Activated naive CD8-positive, alpha-beta T cell treated with anti-CD3 and anti-CD28 coated beads, Interleukin-2, amount 50 U/mL, for 16 hours (primary cell): ENCODE data around the gene KANTR.
A peak's percentile ranks its signal among the peaks of the same experiment; 100 is the strongest.

ENCODE experiments used
- DNase-seq: peaks from one replicate; pipeline ENCODE4 v3.0.0-alpha.2; 2020; ENCODE audit warnings: low read depth, low spot score

The KANTR gene, protein sequence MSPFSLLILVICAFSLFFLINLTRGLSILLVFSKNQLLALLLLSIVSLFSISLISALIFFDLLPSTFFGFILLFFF

DNA sequence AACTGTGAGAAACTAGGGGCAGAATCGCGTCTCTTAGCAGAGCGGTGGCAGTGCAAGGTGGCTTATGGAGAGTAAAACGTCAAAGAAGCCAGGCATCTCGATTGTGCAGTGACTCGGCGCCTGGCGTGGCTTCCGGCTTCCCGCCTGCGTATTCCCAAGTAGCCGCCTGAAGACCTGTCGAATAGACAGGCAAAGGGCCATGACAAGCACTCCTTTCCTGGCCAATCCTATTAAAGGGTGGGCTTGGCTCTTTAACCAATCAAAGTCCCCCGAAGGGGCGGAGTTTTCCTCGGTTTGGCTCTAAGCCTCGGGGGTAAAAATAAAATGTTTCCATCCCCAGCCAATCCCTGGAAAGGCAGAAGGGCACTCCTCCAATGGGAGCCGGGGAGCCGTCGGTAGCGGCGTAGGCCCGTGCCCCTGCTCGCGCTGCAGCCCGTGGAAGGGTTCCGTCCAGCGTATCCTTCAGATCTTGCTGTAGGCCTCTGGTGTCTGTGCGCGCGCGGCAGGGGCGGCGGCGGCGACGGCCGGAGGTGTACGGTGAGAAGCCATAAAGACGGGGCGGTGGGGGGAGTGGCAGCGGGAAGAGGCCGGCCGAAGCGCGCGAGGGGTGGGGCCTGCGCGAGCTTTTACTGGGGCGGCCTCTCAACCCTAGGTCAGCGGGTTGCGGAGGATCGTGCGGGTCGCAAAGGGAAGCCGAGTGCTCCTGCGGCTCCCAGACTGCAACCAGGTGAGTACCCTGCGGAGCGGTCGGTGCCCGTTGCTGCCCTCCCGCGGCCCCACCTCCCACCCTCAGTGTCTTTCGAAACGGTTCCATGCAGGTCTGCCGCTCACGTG lies at the start of gene KANTR:
Gene KANTR, plus strand, starts transcription at position 395 of the 834 bp plus-strand sequence. CDS start 30,131 bp downstream, outside the sequence.
- DNase-seq, result peak; percentile 54

DNA sequence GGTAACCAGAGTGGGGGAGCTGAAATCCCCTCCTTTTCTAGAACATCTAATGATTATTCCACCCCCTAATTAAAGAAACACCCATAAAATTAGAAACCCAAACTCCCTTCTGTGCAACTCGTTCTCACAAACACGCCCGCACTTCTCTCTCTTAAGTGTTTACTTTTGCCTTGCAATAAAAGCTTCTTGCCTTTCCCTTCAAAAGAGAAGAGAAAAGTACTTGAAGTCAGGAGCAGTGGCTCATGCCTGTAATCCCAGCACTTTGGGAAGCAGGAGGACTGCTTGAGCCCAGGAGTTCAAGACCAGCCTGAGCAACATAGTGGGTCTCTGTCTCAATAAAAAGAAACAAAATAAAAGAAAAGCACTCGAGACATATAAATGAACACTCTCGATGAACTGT lies 48.9 kb upstream of the KANTR start:
- DNase-seq, result no peak

DNA sequence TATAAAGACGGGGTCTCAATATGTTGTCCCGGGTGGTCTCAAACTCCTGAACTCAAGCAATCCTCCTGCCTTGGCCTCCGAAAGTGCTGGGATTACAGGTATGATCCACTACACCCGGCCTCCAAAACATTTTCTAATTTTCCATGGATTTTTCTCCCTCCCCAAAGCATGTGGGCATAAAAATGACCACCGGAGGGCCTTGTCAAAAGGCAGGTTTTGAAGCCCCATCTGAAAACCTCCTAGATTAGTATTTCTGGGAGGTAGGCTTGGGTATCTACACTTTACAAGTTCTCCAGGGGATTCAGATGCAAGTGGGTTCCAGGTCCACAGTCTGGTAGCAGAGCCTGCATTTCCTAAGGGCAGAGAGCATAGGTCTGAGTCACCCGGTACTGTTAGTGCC lies 46.7 kb upstream of the KANTR start:
- no peak for DNase-seq

DNA sequence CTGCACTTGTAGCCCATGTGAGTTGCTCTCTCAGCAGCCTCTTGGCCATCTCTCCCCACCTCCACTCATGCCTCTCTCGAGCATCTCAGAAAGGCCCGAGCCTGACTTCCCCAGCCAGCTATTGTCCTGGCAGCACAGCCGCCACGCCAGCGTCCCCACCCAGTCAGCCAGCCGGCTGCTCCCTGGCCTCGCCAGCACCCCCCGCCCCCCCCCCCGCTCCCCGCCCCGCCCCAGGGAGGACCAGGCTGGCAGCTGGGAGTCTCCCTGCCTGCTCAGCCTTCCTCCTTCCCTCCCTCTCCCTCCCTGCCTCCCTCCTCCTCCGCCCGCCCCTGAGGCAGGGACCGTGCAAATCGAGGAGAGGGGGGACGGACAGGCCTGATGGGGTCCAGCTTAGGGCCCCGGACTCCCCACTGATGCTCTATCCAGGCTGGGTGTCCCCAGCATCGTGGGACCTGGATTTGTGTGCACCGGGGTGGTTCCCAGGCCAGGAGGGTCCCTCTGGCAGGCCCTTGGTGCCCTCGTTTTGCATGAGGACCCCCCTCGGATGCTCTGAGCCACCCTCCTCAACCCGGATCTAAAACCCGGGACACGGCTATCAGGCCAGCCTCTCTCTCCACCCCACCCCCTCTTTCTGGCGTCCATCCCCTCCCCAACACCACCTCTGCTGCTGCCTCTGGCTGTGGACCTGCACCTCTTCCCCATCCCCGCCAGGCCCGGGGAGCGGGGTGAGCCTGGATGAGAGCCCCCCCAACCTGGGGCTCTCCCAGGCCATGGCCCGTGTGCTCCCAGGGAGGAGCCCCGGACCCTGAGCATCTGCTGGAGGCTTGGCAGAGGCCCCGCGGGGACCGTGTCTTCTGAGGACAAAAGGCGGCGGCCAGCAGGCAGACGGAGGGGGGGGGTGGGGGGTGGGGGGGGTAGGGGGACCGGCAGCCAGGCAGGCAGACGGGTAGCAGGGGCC lies 45.5 kb upstream of the KANTR start, which contains the start of gene GPR173:
Gene GPR173, plus strand, starts transcription at position 621 of the 958 bp plus-strand sequence. CDS start 27,833 bp downstream, outside the sequence.
- no peak for DNase-seq

DNA sequence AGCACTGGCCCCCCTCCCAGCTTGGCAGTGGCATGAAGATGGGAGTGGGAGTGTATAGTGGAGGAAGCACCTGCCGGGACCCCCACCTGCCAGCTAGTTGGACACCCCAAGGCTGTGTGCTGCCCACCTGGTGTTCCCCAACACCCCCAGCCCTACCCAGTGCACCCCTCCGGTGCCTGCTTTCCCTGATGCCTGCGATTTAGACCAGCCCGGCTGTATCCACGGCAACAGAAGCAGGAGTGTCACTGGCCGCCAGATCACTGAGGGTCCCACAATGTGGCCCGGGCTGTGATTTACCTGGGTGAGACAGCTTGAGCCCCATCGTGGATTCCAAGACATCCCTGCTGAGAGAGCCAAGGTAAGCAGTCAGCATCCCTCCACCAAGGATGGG lies 44.8 kb upstream of the KANTR start:
- DNase-seq, result no peak

DNA sequence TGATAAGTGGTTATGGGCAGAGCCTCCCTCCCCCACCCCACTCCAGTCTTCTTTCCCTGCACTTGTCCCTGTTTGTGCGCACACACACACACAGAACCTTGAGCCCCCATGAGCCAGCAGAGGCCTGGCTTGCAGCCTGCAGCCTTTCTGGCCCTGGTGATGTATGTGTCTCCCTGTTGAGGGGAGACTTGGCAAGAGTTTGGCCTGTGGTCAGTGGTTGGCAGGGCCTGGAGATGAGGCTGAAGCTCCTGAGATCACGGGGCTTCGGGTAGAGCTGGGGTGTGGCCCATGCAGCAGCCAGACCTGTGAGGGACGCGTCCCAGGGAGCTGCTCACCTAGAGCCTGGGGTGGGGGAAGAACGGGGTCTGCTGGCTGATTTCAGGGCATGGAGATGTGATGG lies 43.1 kb upstream of the KANTR start:
- no peak for DNase-seq

DNA sequence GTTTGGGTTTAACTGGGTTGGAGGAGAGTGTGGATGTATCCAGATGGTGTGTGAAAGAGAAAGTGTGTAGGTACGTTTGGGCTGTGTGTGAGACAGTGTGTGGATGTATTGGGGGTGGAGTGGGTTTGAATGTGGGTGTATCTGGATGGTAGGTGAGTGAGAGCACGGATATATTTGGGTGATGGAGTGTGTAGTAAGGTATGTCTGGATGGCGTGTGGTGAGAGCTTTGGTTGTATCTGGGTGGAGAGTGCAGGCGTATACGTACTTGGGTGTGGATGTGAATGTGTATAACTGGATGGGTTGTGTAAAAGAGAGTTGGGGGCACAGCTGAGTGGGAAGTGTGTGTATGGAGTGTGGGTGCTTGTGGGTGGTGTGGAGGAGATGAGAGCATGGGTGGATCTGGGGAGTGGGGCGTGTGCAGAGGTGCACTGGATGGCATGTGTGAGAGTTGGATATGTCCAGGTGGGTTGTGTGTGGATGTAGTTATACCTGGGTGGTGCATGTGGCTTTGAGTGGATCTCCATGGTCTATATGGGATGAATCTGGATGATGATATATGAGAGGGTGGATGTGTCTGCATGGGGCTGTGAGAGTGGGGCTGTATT lies 38.6 kb upstream of the KANTR start:
- no peak for DNase-seq

DNA sequence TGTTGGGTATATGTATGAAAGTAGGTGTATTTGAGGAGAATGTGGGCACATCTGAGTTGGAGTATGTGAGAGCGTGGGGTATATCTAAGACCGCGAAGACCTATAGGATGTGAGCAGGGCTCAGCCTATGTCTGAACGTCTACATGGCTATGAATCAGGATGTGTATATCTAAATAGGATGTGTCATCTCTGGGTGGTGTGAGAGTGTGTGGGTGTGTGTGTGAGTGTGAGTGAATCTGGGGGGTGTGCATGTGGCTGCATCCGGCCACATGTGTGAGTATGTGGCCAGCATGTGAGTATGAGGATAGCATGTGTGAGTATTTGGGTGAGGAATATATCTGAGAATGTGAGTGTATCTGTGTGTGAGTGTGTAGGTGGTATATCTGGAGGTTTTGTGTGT lies 37.6 kb upstream of the KANTR start:
- DNase-seq, result no peak

DNA sequence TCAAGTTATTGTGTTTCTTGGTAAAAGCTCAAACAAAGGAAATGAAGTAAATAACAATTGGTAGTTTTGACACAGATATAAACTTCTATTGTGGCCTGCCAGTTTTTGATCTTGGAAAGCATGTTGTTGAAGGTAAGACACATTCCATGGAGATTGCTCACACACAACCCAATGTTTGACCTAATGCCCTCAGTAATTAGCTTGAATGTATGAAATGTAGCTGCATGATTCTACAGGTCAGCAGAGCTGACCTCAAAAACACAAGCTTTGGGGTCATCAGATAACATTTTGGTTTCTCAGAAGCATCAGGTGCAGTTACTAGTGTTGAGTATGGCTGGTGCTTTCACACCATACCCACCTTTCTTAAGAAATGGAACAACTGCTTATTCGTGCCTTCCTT lies 28.8 kb upstream of the KANTR start:
- DNase-seq, result no peak

DNA sequence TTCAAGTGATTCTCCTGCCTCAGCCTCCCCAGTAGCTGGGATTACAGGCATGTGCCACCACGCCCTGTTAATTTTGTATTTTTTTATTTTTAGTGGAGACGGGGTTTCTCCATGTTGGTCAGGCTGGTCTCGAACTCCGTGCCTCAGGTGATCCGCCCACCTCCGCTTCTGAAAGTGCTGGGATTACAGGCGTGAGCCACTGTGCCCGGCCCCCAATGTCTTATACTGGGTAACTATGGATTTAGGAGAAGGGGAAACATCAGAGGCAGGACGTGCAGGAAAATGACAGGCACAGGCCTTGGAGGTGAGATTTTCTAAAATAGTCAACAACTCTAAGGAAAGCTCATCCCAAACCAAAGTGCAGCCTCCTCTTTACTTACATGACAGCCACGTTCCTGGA lies 22.9 kb upstream of the KANTR start:
- DNase-seq, result no peak

DNA sequence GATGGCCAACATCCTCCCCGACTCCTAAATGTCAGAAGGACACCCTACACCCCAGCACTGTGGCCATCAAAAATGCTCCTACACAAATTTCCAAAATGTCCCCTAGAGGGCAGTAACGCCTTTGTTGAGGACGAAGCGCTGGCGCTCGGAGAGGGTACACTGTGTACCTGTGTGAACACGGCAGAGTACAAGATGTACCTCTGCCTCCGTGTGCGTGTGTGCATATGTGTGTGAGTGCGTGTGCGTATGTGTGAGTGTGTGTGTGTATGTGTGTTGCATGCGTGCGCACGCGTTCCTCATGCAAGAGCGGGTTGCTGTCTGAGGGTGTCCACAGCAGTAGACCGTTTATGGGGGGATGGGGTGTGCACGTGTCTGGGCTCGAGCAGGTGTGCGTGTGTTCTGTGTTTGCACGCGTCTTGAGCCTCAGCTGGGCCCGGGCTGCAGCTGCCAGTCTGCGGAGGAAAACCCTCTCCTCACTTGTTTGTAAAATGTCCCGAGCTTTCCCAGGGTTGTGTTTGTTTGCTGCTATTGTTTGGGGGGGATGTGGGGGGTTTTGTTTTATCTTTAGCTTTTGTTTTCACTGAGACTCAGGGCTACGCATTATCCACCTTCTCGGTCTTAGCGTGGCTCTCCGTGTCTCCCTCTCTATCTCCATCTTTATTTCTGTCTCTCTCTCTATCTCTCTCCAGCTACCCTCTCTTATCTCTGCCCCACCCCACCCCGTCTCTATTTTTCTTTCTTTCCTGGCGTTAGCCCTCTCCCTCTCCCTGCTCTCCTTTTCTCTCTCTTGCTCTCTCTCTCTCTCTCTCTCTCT lies 22.1 kb upstream of the KANTR start:
- peak; percentile 13 for DNase-seq

DNA sequence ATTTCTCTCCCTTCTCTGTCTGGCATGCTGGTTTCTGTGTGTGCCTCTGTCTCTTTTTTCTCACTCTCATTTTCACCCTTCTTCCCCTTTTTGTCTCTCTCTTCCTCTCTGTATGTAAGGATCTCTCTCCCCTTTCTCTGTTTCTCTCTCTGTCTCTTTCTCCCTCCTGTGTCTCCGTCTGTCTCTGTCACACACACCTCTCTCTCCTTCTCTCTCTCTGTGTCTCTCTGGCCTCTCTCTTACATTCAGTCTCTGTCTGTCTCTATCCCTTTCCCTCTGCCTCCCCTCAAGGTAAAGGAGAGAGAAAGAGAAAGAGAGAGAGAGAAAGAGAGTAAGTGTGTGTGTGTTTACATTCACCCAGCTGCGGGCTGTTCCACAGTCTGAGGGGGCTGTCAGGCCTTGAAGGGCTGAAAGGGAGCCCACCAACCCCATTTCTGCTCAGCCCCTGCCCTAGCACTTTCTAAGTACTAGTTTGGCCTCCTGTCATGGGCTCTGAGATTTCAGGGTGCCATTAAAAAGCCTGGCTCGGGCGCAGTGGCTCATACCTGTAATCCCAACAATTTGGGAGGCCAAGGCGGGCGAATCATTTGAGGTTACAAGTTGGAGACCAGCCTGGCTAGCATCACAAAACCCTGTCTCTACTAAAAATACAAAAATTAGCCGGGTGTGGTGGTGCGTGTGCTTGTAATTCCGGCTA lies 21.4 kb upstream of the KANTR start:
- DNase-seq, result no peak

DNA sequence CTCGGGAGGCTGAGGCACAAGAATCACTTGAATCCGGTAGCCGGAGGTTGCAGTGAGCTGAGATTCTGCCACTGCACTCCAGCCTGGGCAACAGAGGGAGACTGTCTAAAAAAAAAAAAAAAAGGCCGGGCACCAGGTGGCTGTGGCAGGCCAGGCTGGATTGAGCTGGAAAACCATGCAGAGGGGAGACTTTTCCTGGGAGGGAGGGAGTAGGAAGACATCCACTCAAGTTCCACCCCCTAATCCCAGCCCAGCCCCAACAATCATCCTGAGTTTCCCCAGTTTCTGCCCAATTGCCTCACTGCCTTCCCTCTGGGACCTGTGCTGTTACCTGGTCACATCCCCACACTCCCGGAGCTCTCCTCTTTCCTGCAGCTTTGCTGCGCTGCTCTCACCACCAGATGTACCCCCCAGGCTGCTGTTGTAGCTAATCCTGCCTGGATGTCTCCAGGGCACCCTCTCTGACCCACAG lies 20.8 kb upstream of the KANTR start:
- no peak for DNase-seq

DNA sequence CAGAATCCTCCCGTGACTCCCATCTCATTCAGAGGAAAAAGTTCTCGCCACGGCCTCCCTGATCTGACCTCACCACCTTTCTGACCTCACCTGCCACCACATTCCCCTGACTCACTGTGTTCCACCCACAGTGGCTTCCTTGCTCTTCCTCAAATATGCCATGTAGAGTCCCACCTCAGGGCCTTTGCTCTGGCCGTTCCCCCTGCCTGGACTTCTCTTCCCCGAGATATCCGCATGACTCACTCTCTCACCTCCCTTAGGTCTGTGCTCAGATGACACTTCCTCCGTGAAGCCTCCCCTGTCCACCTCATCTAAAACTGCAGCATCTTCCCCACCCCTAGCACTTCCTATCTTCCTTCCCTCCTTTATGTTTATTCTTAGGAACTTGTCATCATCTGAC lies 18.9 kb upstream of the KANTR start:
- DNase-seq, result no peak

DNA sequence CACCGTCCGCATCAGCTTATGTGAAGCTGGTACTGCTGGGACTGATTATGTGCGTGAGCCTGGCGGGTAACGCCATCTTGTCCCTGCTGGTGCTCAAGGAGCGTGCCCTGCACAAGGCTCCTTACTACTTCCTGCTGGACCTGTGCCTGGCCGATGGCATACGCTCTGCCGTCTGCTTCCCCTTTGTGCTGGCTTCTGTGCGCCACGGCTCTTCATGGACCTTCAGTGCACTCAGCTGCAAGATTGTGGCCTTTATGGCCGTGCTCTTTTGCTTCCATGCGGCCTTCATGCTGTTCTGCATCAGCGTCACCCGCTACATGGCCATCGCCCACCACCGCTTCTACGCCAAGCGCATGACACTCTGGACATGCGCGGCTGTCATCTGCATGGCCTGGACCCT lies 17.3 kb upstream of the KANTR start:
- DNase-seq, result no peak

DNA sequence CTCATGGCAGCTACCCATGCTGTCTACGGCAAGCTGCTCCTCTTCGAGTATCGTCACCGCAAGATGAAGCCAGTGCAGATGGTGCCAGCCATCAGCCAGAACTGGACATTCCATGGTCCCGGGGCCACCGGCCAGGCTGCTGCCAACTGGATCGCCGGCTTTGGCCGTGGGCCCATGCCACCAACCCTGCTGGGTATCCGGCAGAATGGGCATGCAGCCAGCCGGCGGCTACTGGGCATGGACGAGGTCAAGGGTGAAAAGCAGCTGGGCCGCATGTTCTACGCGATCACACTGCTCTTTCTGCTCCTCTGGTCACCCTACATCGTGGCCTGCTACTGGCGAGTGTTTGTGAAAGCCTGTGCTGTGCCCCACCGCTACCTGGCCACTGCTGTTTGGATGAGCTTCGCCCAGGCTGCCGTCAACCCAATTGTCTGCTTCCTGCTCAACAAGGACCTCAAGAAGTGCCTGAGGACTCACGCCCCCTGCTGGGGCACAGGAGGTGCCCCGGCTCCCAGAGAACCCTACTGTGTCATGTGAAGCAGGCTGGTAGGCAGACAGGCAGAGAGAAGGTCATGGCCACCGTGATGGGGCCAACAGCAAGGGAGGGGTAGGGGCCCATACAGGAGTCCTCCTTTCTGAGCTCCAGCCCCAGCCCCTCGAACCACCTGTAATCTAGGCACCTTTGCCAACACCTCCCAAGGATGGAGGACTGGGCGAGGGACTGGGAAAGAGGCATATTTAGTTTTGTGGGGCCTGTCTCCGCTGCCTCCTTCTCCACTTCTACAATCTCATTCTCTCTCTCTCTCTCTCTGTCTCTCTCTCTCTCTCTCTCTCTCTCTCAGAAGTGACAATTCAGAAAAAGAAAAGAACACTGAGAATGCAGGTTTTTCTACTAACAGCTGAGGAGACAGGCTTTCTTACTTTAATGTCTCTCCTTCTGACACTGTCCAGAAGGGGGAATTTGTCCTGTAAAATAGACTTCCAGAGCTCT lies 16.4 kb upstream of the KANTR start:
- no peak for DNase-seq

DNA sequence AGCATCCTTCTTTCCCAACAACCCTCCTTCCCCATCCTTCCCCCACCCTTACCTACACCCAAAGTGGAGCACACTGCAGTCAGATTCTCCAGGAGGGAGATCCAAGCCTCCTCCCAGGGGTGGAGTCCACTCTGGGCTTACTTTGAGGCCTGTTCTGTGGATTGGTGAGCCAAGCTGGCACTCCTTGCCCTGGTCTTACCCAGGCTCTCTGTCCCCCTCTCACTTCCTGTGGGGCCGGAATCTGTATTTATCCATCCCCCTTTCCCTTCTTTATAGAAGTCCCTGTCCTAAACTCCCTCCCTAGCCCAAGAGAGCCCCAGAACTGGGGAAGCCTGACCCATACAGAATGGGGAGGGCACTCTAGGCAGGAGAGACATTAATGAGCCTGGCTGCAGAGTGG lies 15.0 kb upstream of the KANTR start:
- DNase-seq, result no peak

DNA sequence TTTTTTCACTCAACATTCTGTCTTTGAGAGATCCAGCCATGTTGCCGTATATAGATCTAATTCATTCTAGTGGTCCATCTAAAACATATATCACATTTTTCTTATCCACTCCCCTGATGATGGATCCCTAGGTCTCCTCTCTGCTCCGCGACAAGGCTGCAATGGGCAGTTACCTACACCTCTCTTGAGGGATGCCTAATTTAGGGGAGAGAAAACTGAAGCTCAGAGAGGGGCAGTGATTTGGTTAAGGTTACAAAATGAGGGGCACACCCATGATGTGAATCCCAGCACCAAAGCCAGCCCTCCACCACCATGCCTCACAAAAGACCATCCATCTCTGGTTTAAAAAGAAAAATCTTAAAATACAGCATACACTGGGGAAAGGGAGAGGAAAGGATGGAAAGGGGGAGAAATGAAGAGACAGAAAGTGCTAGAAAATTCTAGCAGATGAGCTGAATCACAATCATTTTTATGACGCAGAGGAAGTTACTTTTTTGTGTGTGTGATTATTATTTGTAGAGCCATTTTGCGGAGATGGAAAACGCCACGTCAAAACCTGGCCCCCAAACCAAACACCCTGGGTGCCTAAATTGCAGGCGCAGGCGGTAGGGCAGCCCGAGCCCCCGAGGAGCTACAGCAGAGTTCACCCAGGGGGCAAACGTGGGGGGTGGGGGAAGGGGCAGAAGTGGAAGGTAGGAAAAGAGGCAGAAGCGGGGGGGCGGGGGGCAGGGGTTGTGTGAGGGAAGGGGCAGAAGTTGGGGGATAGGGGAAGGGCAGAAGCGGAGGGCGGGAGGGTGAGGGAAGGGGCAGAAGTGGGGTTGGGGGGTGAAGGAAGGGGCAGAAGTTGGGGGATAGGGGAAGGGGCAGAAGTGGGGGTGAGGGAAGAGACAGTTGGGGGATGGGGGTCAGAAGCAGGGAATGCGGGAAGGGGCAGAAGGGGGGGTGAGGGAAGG lies 13.0 kb upstream of the KANTR start:
- no peak for DNase-seq
